ENCODE results near the gene DNAJC13.

GRCh38 chr3:132535575-132536441 lies 118.5 kb downstream of the DNAJC13 start:
- TF ChIP-seq CTCF (IDR thresholded peaks at IDR 0.05 in 8 of 11, conservative IDR thresholded peaks at IDR 0.05 in 3 of 11) (peak in 10 of 11 experiments; percentile 11 to 72 (median 62)), POLR2A (IDR thresholded peaks at IDR 0.05) (no peak)
